IPS-15b (cell line): Measurements from ENCODE around the gene ZDHHC11B.
A peak's percentile ranks its signal among the peaks of the same experiment; 100 is the strongest.
"Not testable (repeated sequence)": the region's sequence is repeated elsewhere in the genome, so short reads cannot be mapped to it uniquely, and the experiment has no call there.

Experiments used
- H3K27me3 ChIP-seq: one replicate; pipeline ENCODE4 v1.6.1; 2013; ENCODE audit warnings: low read length; ENCODE audit not compliant: control insufficient read depth, insufficient read depth
- H3K36me3 ChIP-seq: one replicate; pipeline ENCODE4 v1.6.1; 2013; ENCODE audit warnings: low read length; ENCODE audit not compliant: control insufficient read depth, insufficient read depth
- H3K4me1 ChIP-seq: one replicate; pipeline ENCODE4 v1.6.1; 2013; ENCODE audit warnings: mild to moderate bottlenecking, low read length; ENCODE audit not compliant: control insufficient read depth, insufficient read depth
- H3K4me3 ChIP-seq: one replicate; pipeline ENCODE4 v1.5.1; 2013; ENCODE audit warnings: low read depth, low read length
- H3K9ac ChIP-seq: one replicate; pipeline ENCODE4 v1.6.1; 2013; ENCODE audit warnings: low read depth, mild to moderate bottlenecking, low read length
- H3K9me3 ChIP-seq: one replicate; pipeline ENCODE4 v1.6.1; 2013; ENCODE audit warnings: mild to moderate bottlenecking, low read length; ENCODE audit not compliant: control insufficient read depth, insufficient read depth

ZDHHC11B gene

GRCh38 chr5:714215-715118, 70.1 kb downstream of the ZDHHC11B start:
- not testable (repeated sequence) for H3K27me3 ChIP-seq, H3K4me1 ChIP-seq, H3K4me3 ChIP-seq, H3K36me3 ChIP-seq, H3K9me3 ChIP-seq, H3K9ac ChIP-seq

- not testable (repeated sequence) for H3K36me3 ChIP-seq, H3K4me3 ChIP-seq, H3K9ac ChIP-seq, H3K4me1 ChIP-seq, H3K9me3 ChIP-seq, H3K27me3 ChIP-seq
These were observed 70.8 kb downstream of the ZDHHC11B start for GRCh38 chr5:713686-714085.

- H3K4me1 ChIP-seq, H3K36me3 ChIP-seq, H3K27me3 ChIP-seq, H3K4me3 ChIP-seq, H3K9ac ChIP-seq, H3K9me3 ChIP-seq: not testable (repeated sequence)
These were observed 75.5 kb downstream of the ZDHHC11B start for GRCh38 chr5:708848-709517.

- not testable (repeated sequence) for H3K4me1 ChIP-seq, H3K9ac ChIP-seq, H3K9me3 ChIP-seq, H3K4me3 ChIP-seq, H3K36me3 ChIP-seq, H3K27me3 ChIP-seq
These were observed 76.2 kb downstream of the ZDHHC11B start for GRCh38 chr5:708374-708773.

- H3K9me3 ChIP-seq, H3K4me1 ChIP-seq, H3K36me3 ChIP-seq, H3K9ac ChIP-seq, H3K27me3 ChIP-seq, H3K4me3 ChIP-seq: not testable (repeated sequence)
These were observed 78.4 kb downstream of the ZDHHC11B start for GRCh38 chr5:706127-706526.

- not testable (repeated sequence) for H3K9ac ChIP-seq, H3K9me3 ChIP-seq, H3K27me3 ChIP-seq, H3K4me1 ChIP-seq, H3K36me3 ChIP-seq, H3K4me3 ChIP-seq
These were observed 87.5 kb downstream of the ZDHHC11B start for GRCh38 chr5:696753-697702.

- H3K27me3 ChIP-seq, H3K36me3 ChIP-seq, H3K9me3 ChIP-seq, H3K4me1 ChIP-seq, H3K4me3 ChIP-seq, H3K9ac ChIP-seq: not testable (repeated sequence)
These were observed 88.3 kb downstream of the ZDHHC11B start for GRCh38 chr5:696191-696590.

- H3K4me3 ChIP-seq, H3K9ac ChIP-seq, H3K36me3 ChIP-seq, H3K27me3 ChIP-seq, H3K4me1 ChIP-seq, H3K9me3 ChIP-seq: not testable (repeated sequence)
These were observed 89.1 kb downstream of the ZDHHC11B start for GRCh38 chr5:695475-695874.

- H3K9ac ChIP-seq, H3K4me1 ChIP-seq, H3K36me3 ChIP-seq, H3K9me3 ChIP-seq, H3K4me3 ChIP-seq, H3K27me3 ChIP-seq: not testable (repeated sequence)
These were observed 90.5 kb downstream of the ZDHHC11B start for GRCh38 chr5:694042-694431.

GRCh38 chr5:693271-694041, 91.1 kb downstream of the ZDHHC11B start, which contains the start of gene TPPP:
TSS of gene TPPP (minus strand) at chr5:693352. CDS start at chr5:678060, 15,292 bp downstream.
- not testable (repeated sequence) for H3K27me3 ChIP-seq, H3K9me3 ChIP-seq, H3K9ac ChIP-seq, H3K36me3 ChIP-seq, H3K4me1 ChIP-seq
- peak within 1 kb of the TSS; percentile 13 for H3K4me3 ChIP-seq

GRCh38 chr5:692529-693041, 91.9 kb downstream of the ZDHHC11B start:
- H3K9ac ChIP-seq, H3K9me3 ChIP-seq, H3K36me3 ChIP-seq, H3K27me3 ChIP-seq, H3K4me1 ChIP-seq: not testable (repeated sequence)
- peak overlapping the region; percentile 13 for H3K4me3 ChIP-seq
